PC-3 (cell line): ENCODE data around the gene CCDC71.

Source experiments
- EZH2 ChIP-seq: fragments of 300-600 bp; sonication (generic); IDR thresholded peaks from one replicate; pipeline ENCODE4 v1.6.1; 2017; ENCODE audit warnings: antibody characterized with exemption, mild to moderate bottlenecking, low read length; ENCODE audit not compliant: unreplicated experiment
- EZH2phosphoT487 ChIP-seq: fragments of 300-600 bp; sonication (generic); IDR thresholded peaks from 2 replicates; pipeline ENCODE4 v1.6.1; 2018; ENCODE audit warnings: mild to moderate bottlenecking, antibody characterized with exemption, low read length, borderline replicate concordance
- TF ChIP-seq, protein P1 (sequence below): fragments of 300-600 bp; sonication (generic); conservative IDR thresholded peaks from 2 replicates; pipeline ENCODE4 v1.5.1; 2017; ENCODE audit warnings: antibody characterized with exemption, low read depth, mild to moderate bottlenecking, low read length

- TF ChIP-seq, protein P1, sequence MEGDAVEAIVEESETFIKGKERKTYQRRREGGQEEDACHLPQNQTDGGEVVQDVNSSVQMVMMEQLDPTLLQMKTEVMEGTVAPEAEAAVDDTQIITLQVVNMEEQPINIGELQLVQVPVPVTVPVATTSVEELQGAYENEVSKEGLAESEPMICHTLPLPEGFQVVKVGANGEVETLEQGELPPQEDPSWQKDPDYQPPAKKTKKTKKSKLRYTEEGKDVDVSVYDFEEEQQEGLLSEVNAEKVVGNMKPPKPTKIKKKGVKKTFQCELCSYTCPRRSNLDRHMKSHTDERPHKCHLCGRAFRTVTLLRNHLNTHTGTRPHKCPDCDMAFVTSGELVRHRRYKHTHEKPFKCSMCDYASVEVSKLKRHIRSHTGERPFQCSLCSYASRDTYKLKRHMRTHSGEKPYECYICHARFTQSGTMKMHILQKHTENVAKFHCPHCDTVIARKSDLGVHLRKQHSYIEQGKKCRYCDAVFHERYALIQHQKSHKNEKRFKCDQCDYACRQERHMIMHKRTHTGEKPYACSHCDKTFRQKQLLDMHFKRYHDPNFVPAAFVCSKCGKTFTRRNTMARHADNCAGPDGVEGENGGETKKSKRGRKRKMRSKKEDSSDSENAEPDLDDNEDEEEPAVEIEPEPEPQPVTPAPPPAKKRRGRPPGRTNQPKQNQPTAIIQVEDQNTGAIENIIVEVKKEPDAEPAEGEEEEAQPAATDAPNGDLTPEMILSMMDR = no peak
- TF ChIP-seq EZH2 (no peak), EZH2phosphoT487 (no peak)
Observed at GRCh38 chr3:49173792-49174170, 7.7 kb upstream of the CCDC71 start.
